GM18520 (cell line): ENCODE results near the gene ARHGEF25.

Source experiments
- ATAC-seq: cut with Tn5 transposase; IDR thresholded peaks from one replicate; pipeline ENCODE4 v1.9.1; 2021; ENCODE audit not compliant: unreplicated experiment

The ARHGEF25 gene

GRCh38 chr12:57620936-57621496, 9.8 kb downstream of the ARHGEF25 start:
- ATAC-seq: no peak

DNA sequence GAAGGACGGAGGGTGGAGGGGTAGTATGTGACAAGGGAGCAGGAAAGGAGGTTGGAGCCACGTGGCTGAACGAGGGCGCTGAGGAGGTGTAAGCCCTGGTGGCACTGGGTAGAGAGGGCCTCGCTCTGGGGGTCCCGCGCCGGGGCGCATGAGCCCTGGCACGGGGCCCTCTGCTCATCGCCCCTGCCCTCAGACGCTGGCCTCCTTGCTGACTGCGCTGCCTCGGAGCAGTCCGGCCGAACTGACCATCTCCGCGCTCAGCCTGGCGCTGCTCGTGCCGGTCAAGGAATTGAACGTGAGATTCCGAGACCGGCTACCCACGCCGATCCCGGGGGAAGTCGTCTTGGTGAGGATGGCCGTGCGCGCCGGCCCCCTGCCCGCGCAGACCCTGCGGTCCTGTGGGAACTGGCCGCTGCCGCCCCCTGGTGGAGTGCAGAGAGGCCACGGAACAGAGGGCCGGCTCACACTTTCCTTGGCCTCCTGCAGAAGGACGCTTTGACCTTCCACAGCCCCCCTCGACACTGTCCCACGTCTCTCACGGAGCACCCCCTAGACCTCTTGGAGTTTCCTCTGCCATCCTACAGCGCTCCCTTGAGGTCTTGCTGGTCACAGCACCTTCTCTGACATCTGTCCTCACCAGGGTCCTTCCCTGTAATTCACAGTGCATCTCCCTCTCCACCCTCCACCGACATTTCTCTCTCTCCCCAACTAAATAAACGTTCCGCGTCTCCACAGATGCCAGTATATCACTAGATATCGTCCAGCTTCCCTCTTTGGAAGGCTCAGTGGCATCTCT, 10.5 kb downstream of the ARHGEF25 start:
- ATAC-seq: no peak

DNA sequence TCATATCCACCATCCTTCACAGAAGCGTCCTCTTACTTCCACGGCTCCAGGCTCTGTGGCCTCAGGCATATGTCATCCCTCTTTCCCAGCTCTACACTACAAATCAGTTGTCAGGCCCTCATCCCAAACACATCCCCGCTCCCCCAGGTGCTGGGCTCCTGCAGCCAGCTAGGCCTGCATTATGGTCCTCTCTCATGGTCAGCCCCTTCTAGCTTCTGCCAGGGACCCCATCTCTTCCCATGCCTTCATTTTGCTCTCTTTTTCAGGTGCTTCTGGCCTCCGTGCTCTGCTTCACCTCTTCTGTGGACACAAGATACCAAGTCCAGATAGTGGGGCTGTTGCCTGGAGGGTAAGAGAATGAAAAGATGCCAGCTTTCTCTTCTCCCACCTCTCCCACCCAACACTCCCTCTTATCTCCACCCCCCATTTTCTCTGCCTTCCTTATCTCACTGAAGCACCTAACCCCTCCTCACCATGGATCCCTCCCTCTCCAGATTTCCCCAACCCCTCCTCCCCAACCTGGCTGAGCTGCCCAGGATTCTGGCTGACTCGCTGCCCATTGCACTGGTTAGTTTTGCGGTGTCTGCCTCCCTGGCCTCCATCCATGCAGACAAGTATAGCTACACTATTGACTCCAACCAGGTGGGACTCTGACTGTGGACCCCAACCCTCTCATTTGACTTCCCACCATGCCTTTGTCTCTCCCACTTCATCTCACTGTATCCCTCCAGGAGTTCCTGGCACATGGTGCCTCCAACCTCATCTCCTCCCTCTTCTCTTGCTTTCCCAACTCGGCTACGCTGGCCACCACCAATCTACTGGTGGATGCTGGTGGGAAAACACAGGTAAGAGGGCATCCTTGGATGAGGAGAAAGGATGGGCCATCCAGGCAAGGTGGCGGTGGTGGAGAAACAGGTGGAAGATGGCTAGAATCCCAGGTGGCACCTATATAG, 11.3 kb downstream of the ARHGEF25 start:
- no peak for ATAC-seq

DNA sequence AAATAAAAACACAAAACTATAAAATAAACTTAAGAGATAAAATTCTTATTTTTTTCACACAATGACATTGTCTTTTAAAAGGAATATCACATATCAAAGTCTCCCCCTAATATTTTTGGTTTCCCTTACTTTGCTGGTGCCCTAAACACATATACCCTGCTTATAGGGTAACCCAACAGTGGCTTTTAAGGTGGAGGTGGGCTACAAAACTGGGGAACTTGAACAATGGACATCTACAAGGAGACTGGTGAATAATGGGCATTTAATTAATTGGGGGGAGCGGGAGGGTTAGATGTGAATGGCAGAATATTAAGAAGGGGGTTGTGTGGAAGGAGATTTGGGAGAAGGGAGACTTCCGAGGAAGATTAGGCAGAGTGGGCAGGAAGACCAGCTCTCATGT, 12.2 kb downstream of the ARHGEF25 start:
- ATAC-seq: no peak

- ATAC-seq: no peak
Observed at GRCh38 chr12:57623811-57624390, 12.7 kb downstream of the ARHGEF25 start.

DNA sequence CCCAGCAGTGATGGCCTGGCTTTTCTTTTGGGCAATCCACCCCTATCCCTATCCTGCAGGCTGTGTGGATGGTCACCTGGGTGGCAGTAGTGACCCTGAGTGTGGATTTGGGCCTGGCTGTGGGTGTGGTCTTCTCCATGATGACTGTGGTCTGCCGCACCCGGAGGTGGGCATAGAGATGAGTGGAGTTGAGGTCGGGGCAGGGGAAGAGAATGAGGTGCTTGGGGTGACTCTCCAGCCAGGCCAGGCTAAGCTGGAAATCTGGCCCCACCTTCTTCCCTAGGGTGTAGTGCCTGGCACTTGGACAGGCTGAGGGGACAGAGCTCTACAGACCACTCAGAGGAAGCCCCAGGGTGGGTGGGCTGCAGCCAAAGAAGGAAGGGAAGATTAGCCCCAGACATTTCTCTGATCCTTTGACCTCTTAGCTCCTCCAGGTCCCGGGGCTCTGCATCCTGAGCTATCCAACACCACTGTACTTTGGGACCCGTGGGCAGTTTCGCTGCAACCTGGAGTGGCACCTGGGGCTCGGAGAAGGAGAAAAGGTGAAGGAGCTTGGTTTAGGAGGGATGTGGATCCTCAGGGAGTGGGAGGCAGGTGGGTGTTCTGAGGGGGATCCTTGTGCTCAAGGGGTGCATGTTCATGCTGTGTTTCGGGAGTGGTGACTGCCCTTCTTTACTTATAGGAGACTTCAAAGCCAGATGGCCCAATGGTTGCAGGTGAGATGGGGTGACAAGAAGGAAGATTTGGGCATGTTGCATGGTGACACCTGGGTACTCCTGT, 13.4 kb downstream of the ARHGEF25 start:
- ATAC-seq: no peak

DNA sequence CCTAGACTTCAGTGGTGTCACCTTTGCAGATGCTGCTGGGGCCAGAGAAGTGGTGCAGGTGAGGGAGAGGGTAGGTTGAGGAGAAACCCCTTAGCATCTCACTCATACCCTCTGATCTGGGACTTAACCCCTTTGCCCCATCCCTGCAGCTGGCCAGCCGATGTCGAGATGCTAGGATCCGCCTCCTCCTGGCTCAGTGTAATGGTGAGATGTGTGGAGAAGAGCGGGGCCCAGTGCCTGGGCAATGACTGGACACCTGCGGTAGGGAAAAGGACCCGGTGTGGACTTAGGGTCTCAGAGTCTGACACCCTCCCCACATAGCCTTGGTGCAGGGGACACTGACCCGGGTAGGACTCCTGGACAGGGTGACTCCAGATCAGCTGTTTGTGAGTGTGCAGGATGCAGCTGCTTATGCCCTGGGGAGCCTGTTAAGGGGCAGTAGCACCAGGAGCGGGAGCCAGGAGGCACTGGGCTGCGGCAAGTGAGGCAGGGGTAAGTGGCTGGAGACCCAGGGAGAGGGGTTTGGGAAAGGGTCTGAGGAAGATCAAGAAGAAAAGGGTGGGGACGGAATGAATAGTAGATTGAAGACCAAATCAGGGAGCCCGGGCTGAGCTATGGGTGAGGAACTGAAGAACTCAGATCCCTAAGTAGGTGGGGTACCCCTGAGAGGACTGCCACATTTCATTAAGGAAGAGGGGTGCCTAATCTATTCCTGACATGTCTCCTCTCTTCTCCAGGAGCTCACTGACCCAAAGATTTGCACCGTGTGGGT, 14.2 kb downstream of the ARHGEF25 start:
- no peak for ATAC-seq

DNA sequence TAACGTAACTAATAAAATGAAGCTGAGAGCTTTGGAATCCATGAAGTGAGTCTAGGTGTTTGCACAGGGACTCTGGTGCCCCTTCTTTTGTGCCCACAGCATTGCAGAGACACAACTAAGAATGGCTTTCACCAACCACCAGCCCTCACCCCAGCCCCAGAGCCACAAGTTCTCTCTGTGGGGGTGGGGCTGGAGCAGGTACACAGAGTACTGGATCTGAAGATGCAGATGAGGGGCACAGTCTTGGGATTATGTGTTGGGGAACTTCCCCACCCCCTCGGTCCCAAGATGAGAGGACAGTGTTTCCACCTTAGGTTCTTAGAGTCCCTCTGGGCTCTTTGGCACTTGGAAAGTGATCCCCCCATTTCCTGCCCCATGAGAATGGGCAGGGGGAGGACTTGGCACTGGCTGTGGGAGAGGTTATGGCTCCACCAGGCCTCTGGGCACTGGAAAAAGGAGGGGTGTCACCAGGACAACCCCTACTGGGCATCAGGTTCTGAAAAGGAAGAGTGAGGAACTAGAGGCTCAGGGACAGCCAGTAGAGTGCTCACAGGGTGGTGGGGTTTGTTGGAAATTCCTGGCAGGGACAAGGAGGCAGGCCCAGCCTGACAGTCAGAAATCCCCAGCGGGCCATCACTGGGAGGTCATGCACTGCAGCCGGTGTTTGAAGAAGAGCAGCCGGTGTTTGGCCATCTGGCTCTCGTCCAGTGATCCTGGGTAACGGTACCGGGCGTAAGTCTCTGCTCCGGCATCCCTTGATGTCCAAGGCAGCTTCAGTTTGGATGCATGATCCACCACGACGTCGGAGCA, 15.1 kb downstream of the ARHGEF25 start:
- no peak for ATAC-seq

GRCh38 chr12:57626921-57627445, 15.7 kb downstream of the ARHGEF25 start:
- no peak for ATAC-seq

DNA sequence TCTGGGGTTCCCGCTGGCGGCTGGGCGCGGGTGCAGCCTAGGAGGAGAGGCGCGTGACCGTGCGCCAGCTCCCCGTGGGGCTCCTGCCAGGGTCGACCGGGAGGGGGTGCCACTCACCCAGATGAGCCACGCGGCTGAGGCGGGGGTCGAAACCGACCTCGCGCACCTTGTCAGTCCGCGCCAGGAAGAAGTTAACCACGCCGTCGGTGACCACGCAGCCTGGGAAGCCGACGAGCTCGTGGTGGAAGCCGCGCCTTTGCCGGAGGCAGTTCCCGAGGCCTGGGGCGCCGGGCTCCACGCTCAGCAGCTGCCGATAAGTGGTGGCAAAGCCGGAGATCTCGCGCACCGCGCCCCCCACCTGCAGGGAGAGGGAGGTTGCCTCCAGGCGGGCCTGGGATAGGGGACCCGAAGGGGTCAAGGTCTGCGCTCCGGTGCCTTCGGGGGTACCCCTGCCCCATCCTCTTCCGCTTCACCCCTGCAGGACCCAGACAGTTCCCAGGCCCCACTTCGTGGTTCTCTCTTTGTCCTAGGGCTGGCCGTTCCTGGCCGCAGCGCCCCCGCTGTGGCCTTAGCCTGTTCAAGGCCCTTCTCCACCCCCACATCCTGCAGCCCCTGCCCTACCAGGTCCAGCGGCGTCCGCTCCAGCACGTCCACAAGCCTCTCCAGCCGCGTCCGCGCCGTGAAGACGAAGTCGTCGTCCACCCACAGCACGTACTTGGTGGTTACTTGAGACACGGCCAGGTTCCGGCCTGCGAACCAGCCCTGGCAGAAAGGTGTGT, 16.5 kb downstream of the ARHGEF25 start:
- ATAC-seq: no peak

GRCh38 chr12:57628280-57629191, 17.3 kb downstream of the ARHGEF25 start:
- no peak for ATAC-seq

DNA sequence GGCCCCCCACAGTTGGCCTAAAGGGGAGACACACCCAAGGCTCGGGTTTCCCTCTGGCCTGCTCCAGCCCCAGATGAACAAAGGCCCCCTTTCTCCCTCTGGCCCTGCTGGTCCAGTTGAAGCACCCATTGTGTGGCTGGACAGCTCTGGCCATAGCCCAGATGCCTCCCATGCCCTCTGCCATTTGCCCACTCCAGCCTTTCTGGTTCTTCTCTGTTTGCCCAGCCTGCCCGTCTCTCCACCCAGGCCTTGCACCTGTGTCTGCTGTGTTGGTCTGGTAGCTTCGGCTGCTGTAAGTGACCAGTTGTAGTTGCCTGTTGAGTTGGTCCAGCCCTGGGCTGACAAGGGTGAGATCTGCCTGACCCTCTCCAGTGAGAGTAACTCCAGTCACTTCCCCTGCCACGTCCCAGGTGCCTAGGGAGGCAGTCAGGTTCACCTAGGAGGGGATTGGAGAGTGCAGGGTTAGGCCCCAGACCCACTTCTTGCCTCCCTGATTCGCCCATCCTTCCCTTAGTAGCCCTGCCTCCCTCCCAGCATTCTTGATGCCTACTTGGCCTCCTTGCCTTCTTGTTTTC, 18.7 kb downstream of the ARHGEF25 start:
- ATAC-seq: no peak

GRCh38 chr12:57630891-57631433, 19.7 kb downstream of the ARHGEF25 start:
- no peak for ATAC-seq

GRCh38 chr12:57631566-57632072, 20.4 kb downstream of the ARHGEF25 start:
- no peak for ATAC-seq

DNA sequence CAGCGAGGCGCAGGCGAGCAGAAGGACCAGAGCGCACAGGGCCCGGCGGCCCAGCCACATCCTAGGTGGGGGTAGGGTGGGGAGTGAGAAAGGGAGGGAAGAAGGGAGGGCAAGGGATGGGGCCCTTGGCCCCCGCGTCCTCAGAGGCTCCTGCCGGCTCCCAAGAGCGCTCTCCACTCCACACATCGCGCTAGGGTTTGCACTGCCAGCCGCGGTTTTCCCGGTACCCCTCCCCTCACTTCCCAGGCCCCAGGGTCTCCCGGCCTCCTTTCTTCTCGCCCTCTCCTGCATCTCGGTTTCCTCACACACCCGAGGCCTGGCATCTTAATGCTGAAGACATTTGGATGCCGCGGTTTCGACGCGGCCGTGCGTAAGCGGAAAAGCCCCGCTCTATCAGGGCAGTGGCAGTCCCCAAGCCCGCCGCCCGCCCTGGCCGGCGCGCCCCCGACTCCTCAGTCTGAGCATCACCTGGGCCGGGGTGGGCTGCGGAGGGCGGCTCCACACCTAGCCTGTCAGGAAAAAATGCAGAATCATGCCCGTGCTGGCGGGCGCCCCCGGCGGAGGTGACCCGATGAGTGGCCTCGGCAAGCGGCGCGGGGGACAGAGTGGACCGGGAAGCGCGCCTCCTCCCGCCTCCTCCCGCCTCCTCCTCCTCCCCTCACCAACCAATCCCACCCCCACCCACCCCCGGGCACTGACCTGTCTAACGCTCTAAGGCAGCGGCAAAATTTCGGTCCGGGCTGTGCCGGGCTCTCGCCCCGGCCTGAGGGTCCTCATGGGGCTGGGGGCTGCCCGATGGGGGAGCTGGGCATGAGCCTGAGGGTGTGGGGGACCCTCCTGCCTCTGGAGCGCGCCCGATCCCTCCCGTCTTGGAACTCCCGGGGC, 21.1 kb downstream of the ARHGEF25 start:
- ATAC-seq: no peak
